A673 (cell line): ENCODE data around the gene PPARGC1A. TPM values are rescaled to one million over a fixed set of nuclear protein-coding genes. Genes with fewer than 3 reads are reported as not detected.

Experiments used
- BruUV-seq: library from RNA; stranded (reverse); fragments of 400-500 nt; replicated peaks from 2 replicates; lab custom pipeline; 2021; lab: Mats Ljungman, UMichigan
- CTCF ChIA-PET: fragments of 300-600 bp; sonication (Branson Sonifier 250); formaldehyde crosslinking; loops from one replicate; lab custom pipeline; 2022; ENCODE audit warnings: antibody characterized with exemption; lab: Charles Lee
- POLR2A ChIA-PET: fragments of 300-600 bp; sonication (Branson Sonifier 250); formaldehyde crosslinking; loops from one replicate; lab custom pipeline; 2022; ENCODE audit warnings: antibody characterized with exemption; ENCODE audit not compliant: low non-redundant PET; lab: Charles Lee
- DNase-seq: peaks from one replicate; pipeline ENCODE4 v3.0.0-alpha.2; 2015; ENCODE audit warnings: low spot score
- H3K27ac ChIP-seq: fragments of 200-600 bp; sonication (generic); 2 replicates; pipeline ENCODE4 v1.5.1; 2016; ENCODE audit warnings: mixed run types, low read depth, mild to moderate bottlenecking, mixed read lengths, antibody characterized with exemption, low read length; ENCODE audit not compliant: poor library complexity, severe bottlenecking
- H3K27me3 ChIP-seq: fragments of 200-600 bp; sonication (generic); replicated peaks from 2 replicates; pipeline ENCODE4 v1.6.1; 2017; ENCODE audit warnings: mixed run types, low read depth, mild to moderate bottlenecking, mixed read lengths, antibody characterized with exemption, low read length; ENCODE audit not compliant: insufficient read depth, poor library complexity
- H3K36me3 ChIP-seq: fragments of 200-600 bp; sonication (generic); 2 replicates; pipeline ENCODE4 v1.6.1; 2016; ENCODE audit warnings: mixed run types, mild to moderate bottlenecking, mixed read lengths, antibody characterized with exemption, low read length; ENCODE audit not compliant: insufficient read depth, poor library complexity, severe bottlenecking
- H3K4me1 ChIP-seq: fragments of 200-600 bp; sonication (generic); 2 replicates; pipeline ENCODE4 v1.6.1; 2017; ENCODE audit warnings: mixed run types, mild to moderate bottlenecking, mixed read lengths, antibody characterized with exemption, low read length; ENCODE audit not compliant: insufficient read depth, poor library complexity, severe bottlenecking
- H3K4me3 ChIP-seq: fragments of 200-600 bp; sonication (generic); 2 replicates; pipeline ENCODE4 v1.5.1; 2016; ENCODE audit warnings: low read depth, mixed run types, mild to moderate bottlenecking, mixed read lengths, low read length; ENCODE audit not compliant: poor library complexity, severe bottlenecking
- H3K9me3 ChIP-seq: fragments of 200-600 bp; sonication (generic); 2 replicates; pipeline ENCODE4 v1.6.1; 2016; ENCODE audit warnings: mixed run types, low read depth, mild to moderate bottlenecking, mixed read lengths, antibody characterized with exemption, low read length; ENCODE audit not compliant: poor library complexity, severe bottlenecking
- CTCF ChIP-seq: fragments of 300-800, 200-600 bp; sonication (generic); conservative IDR thresholded peaks from 2 replicates; pipeline ENCODE4 v1.5.1; 2017; ENCODE audit warnings: low read depth, mild to moderate bottlenecking, antibody characterized with exemption, low read length, moderate library complexity, mixed read lengths
- EZH2 ChIP-seq: fragments of 200-600 bp; sonication (generic); IDR thresholded peaks from 2 replicates; pipeline ENCODE4 v1.6.1; 2017; ENCODE audit warnings: borderline replicate concordance, low read depth, mild to moderate bottlenecking, mixed read lengths, antibody characterized with exemption, low read length; ENCODE audit not compliant: poor library complexity, severe bottlenecking
- intact Hi-C: fragments of 100-400 bp; cut with micrococcal nuclease; formaldehyde crosslinking; loops from one replicate; pipeline ENCODE4 v1.10.0; 2022; ENCODE audit not compliant: unreplicated experiment
- total RNA-seq: library from RNA; stranded (reverse); gene quantifications from 2 replicates; pipeline ENCODE4 v1.2.3, GENCODE V29; 2021

The PPARGC1A gene
- total RNA-seq, 1 experiment from 2014 or later = not detected

GRCh38 chr4:23779422-23779821 lies 110.4 kb downstream of the PPARGC1A start:
- H3K9me3 ChIP-seq = peaks cover 6% of the 10 kb centered on the region
- H3K36me3 ChIP-seq = no peaks in the 10 kb centered on the region
- H3K27ac ChIP-seq = no peak overlapping the region
- ChIA-PET CTCF (no interaction called here), POLR2A (no interaction called here)
- no peaks in the 10 kb centered on the region for H3K4me1 ChIP-seq
- H3K27me3 ChIP-seq = no peaks in the 10 kb centered on the region
- intact Hi-C loops = no loop called here
- no peak for DNase-seq
- no TSS peak for BruUV-seq
- TF ChIP-seq EZH2 (no peak), CTCF (no peak)
- H3K4me3 ChIP-seq = no peak overlapping the region

- no peak overlapping the region for H3K27ac ChIP-seq
- no peak for TF ChIP-seq EZH2
- TF ChIP-seq CTCF = no peak
- ChIA-PET CTCF (interaction anchor here (0.7 kb wide), 1 partner anchor 247 kb away, joined by 4 read pairs; no protein-coding TSS in a partner anchor), POLR2A (no interaction called here)
- no peak overlapping the region for H3K4me3 ChIP-seq
- H3K36me3 ChIP-seq = no peaks in the 10 kb centered on the region
- H3K27me3 ChIP-seq = no peaks in the 10 kb centered on the region
- peaks cover 8% of the 10 kb centered on the region for H3K9me3 ChIP-seq
- H3K4me1 ChIP-seq = no peaks in the 10 kb centered on the region
- no TSS peak for BruUV-seq
- intact Hi-C loops = no loop called here
- no peak for DNase-seq
Observed at GRCh38 chr4:23775694-23776093, 114.2 kb downstream of the PPARGC1A start.

GRCh38 chr4:23774909-23775308 lies 114.9 kb downstream of the PPARGC1A start:
- Histone ChIP-seq H3K27ac (no peak overlapping the region), H3K9me3 (peaks cover 8% of the 10 kb centered on the region)

More at GRCh38 chr4:23774909-23775308, 114.9 kb downstream of the PPARGC1A start:
- no peaks in the 10 kb centered on the region for H3K4me1 ChIP-seq
- no peaks in the 10 kb centered on the region for H3K36me3 ChIP-seq
- TF ChIP-seq EZH2 (no peak), CTCF (no peak)
- CTCF ChIA-PET = interaction anchor here (0.7 kb wide), 1 partner anchor 248 kb away, joined by 4 read pairs; no protein-coding TSS in a partner anchor
- BruUV-seq = no TSS peak
- intact Hi-C loops = no loop called here
- H3K4me3 ChIP-seq = no peak overlapping the region
- no peak for DNase-seq
- POLR2A ChIA-PET = no interaction called here
- no peaks in the 10 kb centered on the region for H3K27me3 ChIP-seq
